NCI-H82 treated with DMSO at 0.1 percent for 48 hours (cell line): ENCODE measurements around the gene ARRDC4.

Experiments used
- DNase-seq: peaks from one replicate; lab custom pipeline; 2025; ENCODE audit not compliant: unreplicated experiment; lab: John Stamatoyannopoulos, UW

ARRDC4 gene

GRCh38 chr15:97995881-97996603 is 35.5 kb downstream of the ARRDC4 start:
- DNase-seq, result no peak

GRCh38 chr15:97998307-97999071 is 38.0 kb downstream of the ARRDC4 start:
- DNase-seq, result no peak

- DNase-seq, result no peak
Observed at GRCh38 chr15:98000249-98001203, 40.0 kb downstream of the ARRDC4 start.

- no peak for DNase-seq
Observed at GRCh38 chr15:98001663-98002194, 41.2 kb downstream of the ARRDC4 start.

GRCh38 chr15:98002419-98002818 is 41.9 kb downstream of the ARRDC4 start:
- DNase-seq, result no peak

GRCh38 chr15:98002866-98003265 is 42.4 kb downstream of the ARRDC4 start:
- no peak for DNase-seq

- no peak for DNase-seq
Observed at GRCh38 chr15:98003518-98003917, 43.0 kb downstream of the ARRDC4 start.

GRCh38 chr15:98003996-98004395 is 43.5 kb downstream of the ARRDC4 start:
- DNase-seq, result no peak

- no peak for DNase-seq
Observed at GRCh38 chr15:98005659-98006058, 45.2 kb downstream of the ARRDC4 start.

- no peak for DNase-seq
Observed at GRCh38 chr15:98009169-98009568, 48.7 kb downstream of the ARRDC4 start.

- no peak for DNase-seq
Observed at GRCh38 chr15:98009971-98010370, 49.5 kb downstream of the ARRDC4 start.

- no peak for DNase-seq
Observed at GRCh38 chr15:98012354-98012753, 51.9 kb downstream of the ARRDC4 start.

- DNase-seq, result no peak
Observed at GRCh38 chr15:98013631-98014030, 53.1 kb downstream of the ARRDC4 start.

- DNase-seq, result no peak
Observed at GRCh38 chr15:98017150-98017964, 56.9 kb downstream of the ARRDC4 start.

- no peak for DNase-seq
Observed at GRCh38 chr15:98018761-98019351, 58.4 kb downstream of the ARRDC4 start.
